Endothelial cell of umbilical vein (primary cell): ENCODE data around the gene IDNK. TPM values are rescaled to one million over a fixed set of nuclear protein-coding genes. Genes with fewer than 3 reads are reported as not detected.

Source experiments
- BruUV-seq: library from RNA; stranded (reverse); fragments of 400-500 nt; replicated peaks from 2 replicates; lab custom pipeline; 2021; lab: Mats Ljungman, UMichigan
- CTCF ChIA-PET: fragments of 300-600, 350-600 bp; sonication (Branson Sonifier 250); formaldehyde crosslinking; loops from one replicate; lab custom pipeline; 2021; ENCODE audit warnings: antibody characterized with exemption, inconsistent platforms; lab: Charles Lee
- POLR2A ChIA-PET: fragments of 300-600, 350-600 bp; sonication (Branson Sonifier 250); formaldehyde crosslinking; loops from one replicate; lab custom pipeline; 2021; ENCODE audit warnings: antibody characterized with exemption, inconsistent platforms; lab: Charles Lee
- DNase-seq: peaks from one replicate; pipeline ENCODE4 v3.0.0-alpha.2; 2011; ENCODE audit warnings: low read depth, low spot score
- FAIRE-seq: peaks from 2 replicates; lab custom pipeline; 2011; peaks lifted over from hg19 to GRCh38; lab: Jason Lieb, UNC
- H2AFZ ChIP-seq: 2 replicates; pipeline ENCODE4 v1.6.0; 2012; ENCODE audit warnings: low read depth, low read length, control low read depth, inconsistent platforms
- H3K27ac ChIP-seq: 2 replicates; pipeline ENCODE4 v1.5.1; 2011; ENCODE audit warnings: low read depth, mild to moderate bottlenecking, control low read depth, low read length, moderate library complexity; ENCODE audit not compliant: insufficient read depth
- H3K27me3 ChIP-seq, 2 experiments: 2 replicates each; pipeline versions ENCODE4 v1.6.0 to v1.6.1; 2011; ENCODE audit warnings: low read length in 2 of 2, mixed read lengths in 1 of 2; ENCODE audit not compliant: control insufficient read depth in 2 of 2, insufficient read depth in 2 of 2
- H3K36me3 ChIP-seq, 2 experiments: 2 replicates in 1 of 2; 3 replicates in 1 of 2; pipeline ENCODE4 v1.5.1; 2011; ENCODE audit warnings: low read length in 2 of 2, mild to moderate bottlenecking in 1 of 2, moderate library complexity in 1 of 2; ENCODE audit not compliant: control insufficient read depth in 2 of 2, insufficient read depth in 2 of 2; ENCODE audit errors: extremely low read depth in 1 of 2
- H3K4me1 ChIP-seq: 3 replicates; pipeline ENCODE4 v1.5.1; 2011; ENCODE audit warnings: mild to moderate bottlenecking, low read length; ENCODE audit not compliant: control insufficient read depth, insufficient read depth; ENCODE audit errors: extremely low read depth
- H3K4me2 ChIP-seq: 2 replicates; pipeline ENCODE4 v1.6.1; 2011; ENCODE audit warnings: low read length, control low read depth, mixed read lengths; ENCODE audit not compliant: insufficient read depth
- H3K4me3 ChIP-seq, 3 experiments: fragments of 200-600 bp in 1 of 3; sonication (generic), shearing (Covaris generic) in 1 of 3; replicated peaks in 1 of 3; 2 replicates each; pipeline ENCODE4 v1.5.1; 2011 to 2016; ENCODE audit warnings: control low read depth in 3 of 3, low read length in 3 of 3, mild to moderate bottlenecking in 2 of 3, inconsistent platforms in 1 of 3, low read depth in 1 of 3, moderate library complexity in 1 of 3; ENCODE audit not compliant: insufficient read depth in 1 of 3
- H3K79me2 ChIP-seq: 2 replicates; pipeline ENCODE4 v1.6.0; 2012; ENCODE audit warnings: low read length, inconsistent platforms; ENCODE audit not compliant: control insufficient read depth, insufficient read depth
- H3K9ac ChIP-seq: replicated peaks from 2 replicates; pipeline ENCODE3; 2011; ENCODE audit warnings: low read length, control low read depth; ENCODE audit not compliant: insufficient read depth; ENCODE audit errors: extremely low read depth
- H3K9me1 ChIP-seq: replicated peaks from 3 replicates; pipeline ENCODE4 v1.6.0; 2011; ENCODE audit warnings: mild to moderate bottlenecking, low read length; ENCODE audit not compliant: control insufficient read depth, insufficient read depth; ENCODE audit errors: extremely low read depth
- H3K9me3 ChIP-seq: replicated peaks from 2 replicates; pipeline ENCODE4 v1.5.1; 2012; ENCODE audit warnings: low read length, inconsistent platforms; ENCODE audit not compliant: control insufficient read depth, insufficient read depth
- H4K20me1 ChIP-seq: replicated peaks from 2 replicates; pipeline ENCODE3; 2011; ENCODE audit warnings: mild to moderate bottlenecking, low read length; ENCODE audit not compliant: control insufficient read depth, insufficient read depth; ENCODE audit errors: extremely low read depth
- EZH2 ChIP-seq: IDR thresholded peaks from 2 replicates; pipeline ENCODE4 v1.6.1; 2012; ENCODE audit warnings: borderline replicate concordance, low read depth, mild to moderate bottlenecking, moderate library complexity, low read length, inconsistent platforms; ENCODE audit not compliant: severe bottlenecking
- FOS ChIP-seq: IDR thresholded peaks from 2 replicates; pipeline ENCODE4 v1.6.1; 2011; ENCODE audit warnings: mild to moderate bottlenecking, low read length, moderate library complexity, borderline replicate concordance; ENCODE audit not compliant: insufficient read depth
- GATA2 ChIP-seq: IDR thresholded peaks from 2 replicates; pipeline ENCODE4 v1.7.0; 2011; ENCODE audit warnings: low read depth, mild to moderate bottlenecking, moderate library complexity, mixed read lengths, low read length; ENCODE audit not compliant: insufficient read length, insufficient read depth
- JUN ChIP-seq: IDR thresholded peaks from 2 replicates; pipeline ENCODE4 v1.6.1; 2011; ENCODE audit warnings: borderline replicate concordance, low read depth; ENCODE audit not compliant: insufficient read length, insufficient read depth
- MYC ChIP-seq: IDR thresholded peaks from one replicate; pipeline ENCODE4 v1.6.1; 2011; ENCODE audit warnings: mild to moderate bottlenecking, low read depth, low read length
- POLR2A ChIP-seq: IDR thresholded peaks from 2 replicates; pipeline ENCODE4 v1.6.1; 2012; ENCODE audit warnings: low read depth, mild to moderate bottlenecking, control low read depth, low read length
- POLR2AphosphoS5 ChIP-seq: IDR thresholded peaks from 2 replicates; pipeline ENCODE4 v1.6.1; 2012; ENCODE audit warnings: low read depth, mild to moderate bottlenecking, control low read depth, low read length, moderate library complexity; ENCODE audit not compliant: insufficient read depth
- dilution Hi-C: fragments of 300-500 bp; cut with MboI; formaldehyde crosslinking; loops from one replicate; pipeline ENCODE4 v1.15.0; 2019; ENCODE audit warnings: low sequenced_read_pairs; ENCODE audit not compliant: extremely low pct_ligation_motif_present
- intact Hi-C: fragments of 100-400 bp; cut with micrococcal nuclease; formaldehyde crosslinking; loops from one replicate; pipeline ENCODE4 v1.10.0; 2022
- polyA plus RNA-seq, 4 experiments: library from polyadenylated mRNA; depleted of rRNA in 3 of 4; stranded (reverse) in 3 of 4; unstranded in 1 of 4; fragments of >200 nt; gene quantifications; 2 replicates each; pipeline versions ENCODE4 v1.2.1 to v1.2.3, GENCODE V29; 2011 to 2012; ENCODE audit warnings: missing spikeins in 1 of 4
- total RNA-seq: library from RNA; stranded (reverse); gene quantifications from 2 replicates; pipeline ENCODE4 v1.2.3, GENCODE V29; 2021
- TF ChIP-seq, protein P1 (sequence below), 2 donors: IDR thresholded peaks; 1 replicate in 1 of 2; 2 replicates in 1 of 2; pipeline ENCODE4 v1.5.1; 2011; ENCODE audit warnings: low read length in 2 of 2, mild to moderate bottlenecking in 2 of 2, moderate library complexity in 2 of 2, control low read depth in 1 of 2, inconsistent platforms in 1 of 2, low read depth in 1 of 2; ENCODE audit not compliant: insufficient read depth in 1 of 2; ENCODE audit errors: extremely low read depth in 1 of 2
- TF ChIP-seq, protein P2 (sequence below): IDR thresholded peaks from 2 replicates; pipeline ENCODE4 v1.6.1; 2011; ENCODE audit not compliant: insufficient read depth, insufficient read length

The IDNK gene
- total and polyA plus RNA-seq, 2 donors (not counting 3 experiments of a cell fraction or from before 2014, with no cell fraction given): 2.7 to 4.5 TPM

DNA sequence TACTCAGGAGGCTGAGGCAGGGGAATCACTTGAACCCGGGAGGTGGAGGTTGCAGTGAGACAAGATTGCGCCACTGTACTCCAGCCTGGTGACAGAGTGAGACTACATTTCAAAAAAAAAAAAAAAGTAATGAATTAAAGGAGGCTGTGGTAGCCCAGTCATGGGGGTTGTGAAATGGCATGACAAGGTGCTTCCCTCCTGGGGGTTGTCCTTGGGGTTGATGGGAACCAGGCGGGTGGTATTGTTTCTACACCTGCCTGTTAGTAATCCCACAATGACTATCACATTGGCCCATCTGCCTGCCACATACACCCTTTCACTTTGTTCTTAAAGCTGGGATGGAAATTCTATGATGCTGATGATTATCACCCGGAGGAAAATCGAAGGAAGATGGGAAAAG lies 5.6 kb downstream of the IDNK start:
- DNase-seq (no peak), FAIRE-seq (no peak)
- H3K4me1 ChIP-seq: peaks cover 3% of the 10 kb centered on the region
- H4K20me1 ChIP-seq: no peaks in the 10 kb centered on the region
- H3K9me3 ChIP-seq: no peaks in the 10 kb centered on the region
- H3K27ac ChIP-seq: no peak overlapping the region
- no peak overlapping the region for H3K4me2 ChIP-seq
- POLR2A ChIA-PET: no interaction called here
- H3K79me2 ChIP-seq: no peaks in the 10 kb centered on the region
- H2AFZ ChIP-seq: no peak overlapping the region
- CTCF ChIA-PET: interaction anchor here (3.7 kb wide), 1 partner anchor 8 kb away, joined by 20 read pairs; no protein-coding TSS in a partner anchor
- dilution Hi-C loops: no loop called here
- BruUV-seq: no TSS peak
- intact Hi-C loops: no loop called here
- H3K9me1 ChIP-seq: no peaks in the 10 kb centered on the region
- H3K9ac ChIP-seq: no peak overlapping the region
- H3K4me3 ChIP-seq: no peak overlapping the region
- no peaks in the 10 kb centered on the region for H3K36me3 ChIP-seq
- H3K27me3 ChIP-seq: no peaks in the 10 kb centered on the region
- TF ChIP-seq POLR2AphosphoS5: no peak
- no peak for TF ChIP-seq POLR2A
- TF ChIP-seq, protein P1, sequence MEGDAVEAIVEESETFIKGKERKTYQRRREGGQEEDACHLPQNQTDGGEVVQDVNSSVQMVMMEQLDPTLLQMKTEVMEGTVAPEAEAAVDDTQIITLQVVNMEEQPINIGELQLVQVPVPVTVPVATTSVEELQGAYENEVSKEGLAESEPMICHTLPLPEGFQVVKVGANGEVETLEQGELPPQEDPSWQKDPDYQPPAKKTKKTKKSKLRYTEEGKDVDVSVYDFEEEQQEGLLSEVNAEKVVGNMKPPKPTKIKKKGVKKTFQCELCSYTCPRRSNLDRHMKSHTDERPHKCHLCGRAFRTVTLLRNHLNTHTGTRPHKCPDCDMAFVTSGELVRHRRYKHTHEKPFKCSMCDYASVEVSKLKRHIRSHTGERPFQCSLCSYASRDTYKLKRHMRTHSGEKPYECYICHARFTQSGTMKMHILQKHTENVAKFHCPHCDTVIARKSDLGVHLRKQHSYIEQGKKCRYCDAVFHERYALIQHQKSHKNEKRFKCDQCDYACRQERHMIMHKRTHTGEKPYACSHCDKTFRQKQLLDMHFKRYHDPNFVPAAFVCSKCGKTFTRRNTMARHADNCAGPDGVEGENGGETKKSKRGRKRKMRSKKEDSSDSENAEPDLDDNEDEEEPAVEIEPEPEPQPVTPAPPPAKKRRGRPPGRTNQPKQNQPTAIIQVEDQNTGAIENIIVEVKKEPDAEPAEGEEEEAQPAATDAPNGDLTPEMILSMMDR (IDR thresholded peaks at IDR 0.05; ENCODE audit: extremely low read depth in 1 of 2, insufficient read depth in 1 of 2, low read depth in 1 of 2, low read length in 2 of 2): no peak
- TF ChIP-seq FOS: no peak

DNA sequence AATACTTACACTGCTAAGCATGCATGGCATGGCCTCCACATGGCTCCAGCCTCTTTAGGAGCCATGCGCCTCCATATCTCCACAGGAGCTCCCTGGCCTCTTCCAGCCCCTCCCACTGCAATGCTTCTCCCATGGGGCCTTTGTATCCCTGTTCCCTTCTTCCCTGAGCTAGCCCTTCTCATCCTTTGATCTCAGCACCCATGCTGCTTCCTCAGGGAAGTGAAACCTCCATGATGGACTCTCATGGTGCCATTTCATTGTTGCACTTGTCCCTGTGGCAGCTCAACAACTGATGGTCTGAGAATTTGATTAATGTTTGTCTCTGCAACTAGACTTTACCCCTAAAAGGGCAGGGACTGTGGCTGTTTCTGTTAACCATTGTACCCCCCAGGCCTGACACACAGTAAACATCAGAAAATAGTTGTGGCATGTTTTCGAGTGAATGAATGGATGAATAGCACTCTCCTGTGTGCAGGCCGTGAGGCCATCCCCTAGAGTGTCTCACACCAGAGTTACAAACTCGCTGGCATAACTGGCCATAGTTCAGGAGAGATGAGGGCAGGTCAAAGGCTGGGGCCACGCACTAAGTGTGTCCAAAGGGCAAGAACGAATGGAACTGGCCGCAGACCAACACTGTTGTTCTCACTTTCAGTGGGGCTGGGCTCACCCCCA lies 6.6 kb downstream of the IDNK start:
- dilution Hi-C loops: no loop called here
- Histone ChIP-seq H2AFZ (no peak overlapping the region), H3K27ac (no peak overlapping the region), H4K20me1 (no peaks in the 10 kb centered on the region), H3K4me1 (no peaks in the 10 kb centered on the region), H3K36me3 (no peaks in the 10 kb centered on the region), H3K79me2 (no peaks in the 10 kb centered on the region), H3K9me1 (no peaks in the 10 kb centered on the region), H3K4me2 (no peak overlapping the region), H3K9me3 (no peaks in the 10 kb centered on the region), H3K9ac (no peak overlapping the region), H3K4me3 (no peak overlapping the region), H3K27me3 (no peaks in the 10 kb centered on the region)
- no TSS peak for BruUV-seq
- DNase-seq (no peak), FAIRE-seq (no peak)
- ChIA-PET POLR2A (no interaction called here), CTCF (interaction anchor here (3.7 kb wide), 1 partner anchor 9 kb away, joined by 20 read pairs; no protein-coding TSS in a partner anchor)
- TF ChIP-seq JUN (no peak), GATA2 (no peak), FOS (no peak), EZH2 (no peak), POLR2A (no peak), POLR2AphosphoS5 (no peak), MYC (no peak)
- TF ChIP-seq, protein P2, sequence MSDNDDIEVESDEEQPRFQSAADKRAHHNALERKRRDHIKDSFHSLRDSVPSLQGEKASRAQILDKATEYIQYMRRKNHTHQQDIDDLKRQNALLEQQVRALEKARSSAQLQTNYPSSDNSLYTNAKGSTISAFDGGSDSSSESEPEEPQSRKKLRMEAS: no peak
- TF ChIP-seq, protein P1 (IDR thresholded peaks at IDR 0.05; ENCODE audit: extremely low read depth in 1 of 2, insufficient read depth in 1 of 2, low read depth in 1 of 2, low read length in 2 of 2): no peak
- intact Hi-C loops: no loop called here
